Measurements from ENCODE around the gene DRGX. TPM values are rescaled to one million over a fixed set of nuclear protein-coding genes. Genes with fewer than 3 reads are reported as not detected.

DRGX gene
- total RNA-seq (2014; rRNA removed; shearing (Covaris generic)), result not detected in 2 replicates

GRCh38 chr10:49395741-49396665 lies at the start of gene DRGX:
TSS of gene DRGX (minus strand) at chr10:49396089. CDS start at chr10:49395440, 649 bp downstream.

Other genes with a start within 250 kb of the DRGX start
- not detected in 2 replicates for gene TMEM273, start 207.7 kb downstream of the DRGX start, total RNA-seq (2014; rRNA removed; shearing (Covaris generic))
- gene C10orf71, start 96.9 kb downstream of the DRGX start, total RNA-seq (2014; rRNA removed; shearing (Covaris generic)), result not detected in 2 replicates
- gene ERCC6, start 143.0 kb upstream of the DRGX start, total RNA-seq (2014; rRNA removed; shearing (Covaris generic)), result 14.9 and 15.9 TPM in 2 replicates
- gene SLC18A3, start 214.2 kb upstream of the DRGX start, total RNA-seq (2014; rRNA removed; shearing (Covaris generic)), result not detected in 2 replicates
- not detected in 2 replicates for gene CHAT, start 217.9 kb upstream of the DRGX start, total RNA-seq (2014; rRNA removed; shearing (Covaris generic))

All from A375 (cell line).